Measurements from ENCODE around the gene FGF9. TPM values are rescaled to one million over a fixed set of nuclear protein-coding genes. Genes with fewer than 3 reads are reported as not detected.

Gene FGF9
- total and polyA plus RNA-seq, 2 donors from 2014 or later = 8.5 to 8.6 TPM

DNA sequence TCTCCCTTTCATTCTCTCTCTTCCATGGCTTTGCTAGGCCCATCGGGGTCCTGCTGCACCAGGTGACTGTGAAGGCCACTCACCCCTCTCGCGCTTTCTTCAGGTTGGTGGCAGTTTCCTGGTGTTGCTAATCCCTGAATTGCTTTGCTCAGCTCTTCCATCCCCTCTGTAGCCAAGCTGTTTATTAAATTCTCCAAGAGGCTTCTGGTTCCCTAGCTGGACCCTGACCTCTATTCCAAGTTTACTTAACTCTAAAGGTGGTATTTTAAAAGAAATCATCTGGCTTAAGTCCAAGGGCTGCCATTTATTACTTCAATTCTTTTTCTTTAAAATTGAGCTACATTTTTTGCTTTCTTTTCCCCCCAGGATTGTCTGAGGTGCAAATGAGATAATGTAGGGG, 34.2 kb upstream of the FGF9 start:
- peak overlapping the region in 1 of 2 donors; percentile 9 for H3K27ac ChIP-seq (ENCODE audit: low read depth in 2 of 2, low read length in 2 of 2)
- no peak for FAIRE-seq
- H3K9me3 ChIP-seq (ENCODE audit: control insufficient read depth in 2 of 3, insufficient read depth in 1 of 3, low read length in 3 of 3) = no peaks in the 10 kb centered on the region
- no peak for DNase-seq
- peak overlapping the region in 1 of 3 donors; percentile 18 for H3K4me3 ChIP-seq (ENCODE audit: low read length in 3 of 3)
- intact Hi-C loops (cut with DNase I) = no loop called here
- H3K27me3 ChIP-seq (ENCODE audit: control insufficient read depth, insufficient read depth, low read length) = no peaks in the 10 kb centered on the region
- H3K4me1 ChIP-seq (ENCODE audit: control insufficient read depth in 2 of 3, insufficient read depth in 2 of 3, low read depth in 1 of 3, low read length in 3 of 3) = no peaks in the 10 kb centered on the region
- no peaks in the 10 kb centered on the region for H3K36me3 ChIP-seq (ENCODE audit: control insufficient read depth in 2 of 3, insufficient read depth in 3 of 3, low read length in 3 of 3)
- TF ChIP-seq, protein P1, sequence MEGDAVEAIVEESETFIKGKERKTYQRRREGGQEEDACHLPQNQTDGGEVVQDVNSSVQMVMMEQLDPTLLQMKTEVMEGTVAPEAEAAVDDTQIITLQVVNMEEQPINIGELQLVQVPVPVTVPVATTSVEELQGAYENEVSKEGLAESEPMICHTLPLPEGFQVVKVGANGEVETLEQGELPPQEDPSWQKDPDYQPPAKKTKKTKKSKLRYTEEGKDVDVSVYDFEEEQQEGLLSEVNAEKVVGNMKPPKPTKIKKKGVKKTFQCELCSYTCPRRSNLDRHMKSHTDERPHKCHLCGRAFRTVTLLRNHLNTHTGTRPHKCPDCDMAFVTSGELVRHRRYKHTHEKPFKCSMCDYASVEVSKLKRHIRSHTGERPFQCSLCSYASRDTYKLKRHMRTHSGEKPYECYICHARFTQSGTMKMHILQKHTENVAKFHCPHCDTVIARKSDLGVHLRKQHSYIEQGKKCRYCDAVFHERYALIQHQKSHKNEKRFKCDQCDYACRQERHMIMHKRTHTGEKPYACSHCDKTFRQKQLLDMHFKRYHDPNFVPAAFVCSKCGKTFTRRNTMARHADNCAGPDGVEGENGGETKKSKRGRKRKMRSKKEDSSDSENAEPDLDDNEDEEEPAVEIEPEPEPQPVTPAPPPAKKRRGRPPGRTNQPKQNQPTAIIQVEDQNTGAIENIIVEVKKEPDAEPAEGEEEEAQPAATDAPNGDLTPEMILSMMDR (IDR thresholded peaks at IDR 0.05; ENCODE audit: borderline replicate concordance, extremely low read depth, insufficient read depth) = no peak
- no peak overlapping the region for H3K9ac ChIP-seq (ENCODE audit: low read length in 3 of 3)

DNA sequence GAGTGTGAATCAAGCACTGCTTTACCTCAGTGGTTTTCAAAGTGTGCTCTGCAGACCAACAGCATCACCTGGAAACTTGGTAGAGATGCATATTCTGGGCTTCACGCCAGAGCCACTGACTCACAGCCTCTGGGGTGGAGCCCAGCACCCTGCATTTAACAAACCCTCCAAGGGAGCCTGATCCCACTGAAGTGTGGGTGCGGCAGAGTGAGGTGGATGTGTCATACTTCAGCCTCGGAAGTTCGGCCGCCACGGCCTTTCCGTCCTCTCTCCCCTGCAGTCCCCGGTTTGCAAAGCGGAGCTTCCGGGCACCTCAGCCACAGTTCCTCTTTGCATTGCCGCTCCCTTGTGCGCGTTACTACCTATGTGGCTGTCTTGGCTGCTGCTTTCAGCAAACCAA, 33.6 kb upstream of the FGF9 start:
- TF ChIP-seq, protein P1 (IDR thresholded peaks at IDR 0.05; ENCODE audit: borderline replicate concordance, extremely low read depth, insufficient read depth) = no peak
- H3K4me3 ChIP-seq (ENCODE audit: low read length in 3 of 3) = no peak overlapping the region
- intact Hi-C loops (cut with DNase I) = no loop called here
- no peak for FAIRE-seq
- no peaks in the 10 kb centered on the region for H3K9me3 ChIP-seq (ENCODE audit: control insufficient read depth in 2 of 3, insufficient read depth in 1 of 3, low read length in 3 of 3)
- H3K27me3 ChIP-seq (ENCODE audit: control insufficient read depth, insufficient read depth, low read length) = no peaks in the 10 kb centered on the region
- peak in 1 of 5 donors; percentile 89 for DNase-seq
- H3K4me1 ChIP-seq (ENCODE audit: control insufficient read depth in 2 of 3, insufficient read depth in 2 of 3, low read depth in 1 of 3, low read length in 3 of 3) = no peaks in the 10 kb centered on the region
- H3K9ac ChIP-seq (ENCODE audit: low read length in 3 of 3) = no peak overlapping the region
- H3K27ac ChIP-seq (ENCODE audit: low read depth in 2 of 2, low read length in 2 of 2) = no peak overlapping the region
- no peaks in the 10 kb centered on the region for H3K36me3 ChIP-seq (ENCODE audit: control insufficient read depth in 2 of 3, insufficient read depth in 3 of 3, low read length in 3 of 3)

DNA sequence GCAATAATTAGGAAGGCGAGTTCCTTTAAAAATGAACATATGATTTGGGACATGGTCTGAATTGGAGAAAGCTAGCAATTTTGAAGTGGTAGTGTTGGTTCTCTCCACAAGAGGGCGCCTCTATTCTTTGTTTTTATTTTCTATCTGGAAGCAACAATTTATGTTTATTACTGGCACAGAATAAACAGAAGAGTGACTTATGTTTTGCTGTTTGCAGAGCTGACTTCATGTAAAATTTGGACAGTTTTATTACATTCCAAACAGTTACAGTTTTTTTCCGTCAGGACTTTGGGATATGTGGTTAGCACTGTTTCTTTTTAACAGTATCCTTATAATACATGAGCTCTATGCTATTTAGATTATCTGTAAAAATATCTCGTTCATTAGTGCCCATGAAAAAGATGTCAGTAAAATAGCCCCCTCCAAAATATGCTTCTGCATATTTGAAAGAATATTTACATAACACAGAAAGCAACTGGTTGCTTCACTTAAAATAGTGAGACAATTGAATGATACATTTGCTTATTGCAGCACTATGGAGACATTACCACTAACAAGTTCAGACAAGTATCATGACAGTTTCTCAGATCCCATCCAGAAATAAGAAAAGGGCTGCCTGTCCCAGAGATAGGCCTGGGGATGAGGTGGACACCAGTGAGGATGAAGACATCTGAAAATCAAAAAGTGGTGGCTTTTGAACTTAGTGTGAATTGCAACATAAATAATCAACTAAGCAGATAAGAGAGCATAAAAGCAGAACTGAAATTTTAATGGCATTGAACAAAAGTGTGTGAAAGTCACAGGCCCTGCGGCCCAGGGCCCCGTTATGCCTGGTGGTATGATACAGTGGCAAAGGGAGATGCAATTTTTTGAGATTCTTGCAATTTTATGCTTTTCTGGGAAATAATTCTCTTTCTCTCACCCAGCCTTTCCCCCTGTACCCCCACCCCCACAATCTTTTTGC, 32.3 kb upstream of the FGF9 start:
- Histone ChIP-seq H3K9me3 (ENCODE audit: control insufficient read depth in 2 of 3, insufficient read depth in 1 of 3, low read length in 3 of 3) (no peaks in the 10 kb centered on the region), H3K4me1 (ENCODE audit: control insufficient read depth in 2 of 3, insufficient read depth in 2 of 3, low read depth in 1 of 3, low read length in 3 of 3) (no peaks in the 10 kb centered on the region), H3K27ac (ENCODE audit: low read depth in 2 of 2, low read length in 2 of 2) (no peak overlapping the region), H3K36me3 (ENCODE audit: control insufficient read depth in 2 of 3, insufficient read depth in 3 of 3, low read length in 3 of 3) (no peaks in the 10 kb centered on the region), H3K9ac (ENCODE audit: low read length in 3 of 3) (no peak overlapping the region), H3K4me3 (ENCODE audit: low read length in 3 of 3) (no peak overlapping the region), H3K27me3 (ENCODE audit: control insufficient read depth, insufficient read depth, low read length) (no peaks in the 10 kb centered on the region)
- peak in 3 of 5 donors; percentile 38 to 62 (median 56) for DNase-seq
- TF ChIP-seq, protein P1 (IDR thresholded peaks at IDR 0.05; ENCODE audit: borderline replicate concordance, extremely low read depth, insufficient read depth) = peak; percentile 56
- peak; percentile 88 for FAIRE-seq
- intact Hi-C loops (cut with DNase I) = no loop called here
